Measurements from ENCODE around the gene UCP3. TPM values are rescaled to one million over a fixed set of nuclear protein-coding genes. Genes with fewer than 3 reads are reported as not detected.

The UCP3 gene
- total and polyA plus RNA-seq, 2 of the 8 experiments (the other 6 are each of a cell fraction or from before 2014, with no cell fraction given), result 0.85 to 1.3 TPM

- Histone ChIP-seq H3K27ac (ENCODE audit: low read depth, low read length) (no peak overlapping the region), H2AK5ac (ENCODE audit: low read depth, low read length) (no peak overlapping the region), H3K79me2 (ENCODE audit: control insufficient read depth in 1 of 2, insufficient read depth in 2 of 2, low read length in 2 of 2) (no peaks in the 10 kb centered on the region), H3K23ac (ENCODE audit: insufficient read length) (no peak overlapping the region), H2BK120ac (replicated peaks; ENCODE audit: low read depth, low read length) (no peak overlapping the region), H3K14ac (ENCODE audit: insufficient read length) (no peak overlapping the region), H3K4me2 (ENCODE audit: insufficient read depth in 1 of 2, low read depth in 2 of 2, low read length in 2 of 2) (no peak overlapping the region), H3K36me3 (ENCODE audit: control insufficient read depth in 2 of 4, insufficient read depth in 4 of 4, low read length in 3 of 4) (peaks cover 0 to 7% (median 0%) of the 10 kb centered on the region in 4 experiments; a peak in 1 of 8 replicates), H3K9me3 (ENCODE audit: insufficient read depth in 2 of 2, low read depth in 1 of 2, low read length in 1 of 2) (no peaks in the 10 kb centered on the region), H2BK20ac (ENCODE audit: low read length) (no peak overlapping the region), H2AFZ (ENCODE audit: low read length) (no peak overlapping the region), H3K23me2 (ENCODE audit: low read depth, low read length) (no peaks in the 10 kb centered on the region), H2BK12ac (ENCODE audit: low read depth, low read length) (no peak overlapping the region), H4K5ac (ENCODE audit: insufficient read length, low read depth, low read length) (no peak overlapping the region), H3K27me3 (replicated peaks in 1 of 4; ENCODE audit: control insufficient read depth in 3 of 4, extremely low read depth in 1 of 4, insufficient read depth in 3 of 4, low read length in 3 of 4) (no peaks in the 10 kb centered on the region), H3K4me1 (replicated peaks in 1 of 4; ENCODE audit: control insufficient read depth in 3 of 4, insufficient read depth in 4 of 4, low read length in 3 of 4) (no peaks in the 10 kb centered on the region), H4K8ac (ENCODE audit: extremely low read depth, insufficient read depth, low read length) (no peak overlapping the region), H2BK5ac (ENCODE audit: low read depth, low read length) (no peak overlapping the region), H3K9ac (replicated peaks in 1 of 4; ENCODE audit: extremely low read depth in 1 of 4, low read depth in 3 of 4, low read length in 3 of 4) (no peak overlapping the region), H3K4ac (replicated peaks; ENCODE audit: insufficient read length, low read depth, low read length) (no peak overlapping the region), H4K91ac (replicated peaks; ENCODE audit: insufficient read length, low read length) (no peak overlapping the region), H2BK15ac (ENCODE audit: low read length) (no peak overlapping the region), H3K56ac (replicated peaks; ENCODE audit: insufficient read length, low read depth, low read length) (no peak overlapping the region), H3K18ac (ENCODE audit: extremely low read depth, low read length) (no peak overlapping the region), H4K20me1 (replicated peaks in 1 of 2; ENCODE audit: control insufficient read depth in 1 of 2, insufficient read depth in 2 of 2, low read length in 2 of 2) (no peaks in the 10 kb centered on the region), H3K79me1 (ENCODE audit: low read depth, low read length) (no peaks in the 10 kb centered on the region), H3K4me3 (ENCODE audit: extremely low read depth in 1 of 4, insufficient read depth in 2 of 4, low read depth in 3 of 4, low read length in 4 of 4) (no peak overlapping the region)
- WGBS, 2 experiments (ENCODE audit: extremely low coverage in 1 of 2, insufficient coverage in 1 of 2, insufficient read length in 1 of 2, insufficient replicate concordance in 2 of 2, low coverage in 1 of 2, low lambda C conversion rate in 2 of 2, missing lambda C conversion rate in 1 of 2), result 85% methylated on average over 6 of the region's 6 CpGs; no CpG with 5 or more reads in 1 of the 2 experiments
- TF ChIP-seq KDM1A (IDR thresholded peaks at IDR 0.05; ENCODE audit: borderline replicate concordance, low read length) (no peak), ATF3 (IDR thresholded peaks at IDR 0.05; ENCODE audit: insufficient read depth, low read depth, low read length) (no peak), CEBPB (IDR thresholded peaks at IDR 0.05; ENCODE audit: low read depth, low read length) (no peak), BACH1 (IDR thresholded peaks at IDR 0.05; ENCODE audit: low read length) (no peak), SIRT6 (IDR thresholded peaks at IDR 0.05; ENCODE audit: low read length) (no peak), CHD1 (IDR thresholded peaks at IDR 0.05; ENCODE audit: low read depth, low read length) (no peak), BRCA1 (IDR thresholded peaks at IDR 0.05; ENCODE audit: low read depth, low read length) (no peak)
- ChIA-PET CTCF (ENCODE audit: partially characterized antibody) (interaction anchor here (1.3 kb wide), 1 partner anchor 62 kb away, joined by 3 read pairs; no protein-coding TSS in a partner anchor), POLR2A (ENCODE audit: partially characterized antibody) (no interaction called here)
- FAIRE-seq (no peak), DNase-seq (ENCODE audit: low read depth in 1 of 2, low spot score in 2 of 2) (no peak)
Observed at GRCh38 chr11:74022546-74022945, 13.7 kb upstream of the UCP3 start.

All from H1 (cell line).